Nephron progenitor cell (in vitro differentiated cells): ENCODE data around the gene CTDSP1.
A peak's percentile ranks its signal among the peaks of the same experiment; 100 is the strongest.

Experiments used
- DNase-seq: peaks from one replicate; pipeline ENCODE4 v3.0.0; 2021
- H3K27ac Mint-ChIP-seq: 2 replicates; pipeline ENCODE4 v1.8.0; 2021; ENCODE audit warnings: mild to moderate bottlenecking, moderate library complexity, mixed read lengths
- H3K27me3 Mint-ChIP-seq: 2 replicates; pipeline ENCODE4 v1.8.0; 2021; ENCODE audit warnings: mild to moderate bottlenecking, low read depth, mixed read lengths; ENCODE audit not compliant: poor library complexity
- H3K36me3 Mint-ChIP-seq: 2 replicates; pipeline ENCODE4 v1.8.0; 2021; ENCODE audit warnings: low read depth, mixed read lengths
- H3K4me1 Mint-ChIP-seq: 2 replicates; pipeline ENCODE4 v1.8.0; 2021; ENCODE audit warnings: mixed read lengths
- H3K4me3 Mint-ChIP-seq: 2 replicates; pipeline ENCODE4 v1.8.0; 2021; ENCODE audit warnings: mild to moderate bottlenecking, moderate library complexity, mixed read lengths
- H3K9me3 Mint-ChIP-seq: 2 replicates; pipeline ENCODE4 v1.8.0; 2021; ENCODE audit warnings: mild to moderate bottlenecking, moderate library complexity, mixed read lengths
- CTCF ChIP-seq: fragments of 200-600 bp; sonication (generic); IDR thresholded peaks from 2 replicates; pipeline ENCODE4 v1.5.0; 2021; ENCODE audit warnings: antibody characterized with exemption

Gene CTDSP1

DNA sequence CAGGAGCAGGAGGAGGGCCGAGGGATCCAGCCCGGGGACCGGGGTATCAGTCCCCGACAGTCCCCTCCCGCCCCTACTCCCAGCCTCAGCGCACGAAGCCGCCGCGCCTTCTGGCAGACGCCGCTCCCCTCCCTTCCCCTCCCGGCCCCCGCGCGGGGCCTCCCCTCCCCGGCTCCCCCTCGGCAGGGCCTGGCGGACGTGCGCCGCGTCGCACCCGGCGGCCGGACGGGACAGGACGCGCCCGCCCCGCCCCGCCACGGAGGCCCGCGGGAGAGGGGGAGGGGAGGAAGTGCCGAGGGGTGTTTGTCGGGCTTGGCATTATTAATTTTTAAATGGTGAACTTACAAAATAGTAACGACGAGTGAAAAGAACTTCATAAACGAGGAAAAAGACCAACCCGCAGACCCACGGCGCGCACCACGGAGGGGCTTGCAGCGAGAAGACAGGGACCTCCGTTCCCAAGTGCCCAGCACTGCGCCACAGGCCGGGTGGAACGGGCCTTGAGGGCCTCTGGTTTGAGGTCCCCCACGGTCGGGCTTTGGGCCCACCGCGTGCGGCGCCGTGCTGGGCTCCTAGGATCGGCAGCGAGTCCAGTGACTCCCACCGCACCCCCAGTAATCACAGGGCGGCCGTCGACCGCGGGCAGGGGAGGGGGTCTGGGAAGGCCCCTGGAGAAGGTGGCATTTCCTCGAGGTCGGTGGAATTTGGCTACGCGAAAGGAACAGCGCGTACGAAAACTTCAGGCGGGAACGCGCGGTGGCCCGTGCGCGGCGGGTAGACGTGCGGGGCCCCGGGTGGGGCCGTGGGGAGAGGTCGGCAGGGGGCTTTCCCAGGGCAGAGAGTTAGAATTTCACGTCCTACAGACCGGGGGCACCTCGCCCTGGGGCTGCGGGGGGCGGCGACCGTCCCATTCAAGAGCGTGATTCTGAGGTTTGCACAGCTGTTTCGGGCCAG, 954 bp upstream of the CTDSP1 start:
- Mint-ChIP-seq H3K36me3 (peaks cover 7% of the 10 kb centered on the region), H3K9me3 (no peaks in the 10 kb centered on the region), H3K4me3 (peak overlapping the region; percentile 64), H3K4me1 (peaks cover 25% of the 10 kb centered on the region), H3K27me3 (peaks cover 35% of the 10 kb centered on the region), H3K27ac (no peak overlapping the region)
- DNase-seq = peak; percentile 64
- TF ChIP-seq CTCF = no peak

GRCh38 chr2:218400167-218400929, 680 bp downstream of the CTDSP1 start:
- peak; percentile 61 for DNase-seq
- peaks cover 41% of the 10 kb centered on the region for H3K4me1 Mint-ChIP-seq
- H3K27ac Mint-ChIP-seq = peak overlapping the region; percentile 74
- H3K36me3 Mint-ChIP-seq = peaks cover 17% of the 10 kb centered on the region
- TF ChIP-seq CTCF = no peak
- H3K27me3 Mint-ChIP-seq = peaks cover 30% of the 10 kb centered on the region
- H3K9me3 Mint-ChIP-seq = no peaks in the 10 kb centered on the region
- peak overlapping the region; percentile 94 for H3K4me3 Mint-ChIP-seq

GRCh38 chr2:218400930-218401881, 1.5 kb downstream of the CTDSP1 start:
- Mint-ChIP-seq H3K27ac (no peak overlapping the region), H3K36me3 (peaks cover 17% of the 10 kb centered on the region), H3K4me1 (peaks cover 42% of the 10 kb centered on the region), H3K27me3 (peaks cover 29% of the 10 kb centered on the region), H3K9me3 (no peaks in the 10 kb centered on the region), H3K4me3 (peak overlapping the region; percentile 94)
- no peak for TF ChIP-seq CTCF
- DNase-seq = peak; percentile 44

DNA sequence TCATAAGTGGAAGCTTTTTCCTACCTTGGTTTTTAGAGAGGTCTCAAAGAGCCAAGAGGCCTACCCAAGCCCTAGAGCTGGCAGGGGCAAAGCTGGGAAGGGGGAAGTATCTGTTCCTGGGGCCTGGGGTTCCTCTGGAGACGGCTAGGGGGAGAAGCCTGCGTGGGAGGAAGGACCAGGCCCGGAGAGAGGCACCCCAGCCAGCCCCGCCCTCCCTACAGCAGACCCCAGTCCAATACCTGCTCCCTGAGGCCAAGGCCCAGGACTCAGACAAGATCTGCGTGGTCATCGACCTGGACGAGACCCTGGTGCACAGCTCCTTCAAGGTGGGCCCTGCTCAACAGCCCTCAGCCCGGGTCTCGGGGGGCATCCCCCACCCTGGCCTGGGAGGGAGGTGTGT, 2.2 kb downstream of the CTDSP1 start:
- Mint-ChIP-seq H3K27ac (no peak overlapping the region), H3K36me3 (peaks cover 17% of the 10 kb centered on the region), H3K4me3 (no peak overlapping the region), H3K4me1 (peaks cover 38% of the 10 kb centered on the region), H3K27me3 (peaks cover 22% of the 10 kb centered on the region), H3K9me3 (no peaks in the 10 kb centered on the region)
- no peak for DNase-seq
- TF ChIP-seq CTCF = no peak

DNA sequence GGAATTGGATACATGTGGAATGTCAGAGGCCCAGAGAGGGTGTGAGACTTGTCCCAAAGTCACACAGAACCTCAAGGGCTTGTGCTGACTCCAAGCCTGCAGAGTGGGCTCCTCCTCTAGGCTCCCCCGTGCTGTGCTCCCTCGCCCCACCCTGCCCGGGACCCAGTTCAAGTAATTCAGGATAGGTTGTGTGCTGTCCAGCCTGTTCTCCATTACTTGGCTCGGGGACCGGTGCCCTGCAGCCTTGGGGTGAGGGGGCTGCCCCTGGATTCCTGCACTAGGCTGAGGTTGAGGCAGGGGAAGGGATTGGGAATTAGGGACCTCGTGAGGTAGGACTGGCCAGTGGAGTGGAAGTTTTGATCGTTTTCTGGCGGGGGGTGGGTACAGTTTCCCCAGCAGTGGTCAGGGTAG, 2.8 kb downstream of the CTDSP1 start:
- DNase-seq = no peak
- no peak overlapping the region for H3K27ac Mint-ChIP-seq
- H3K4me1 Mint-ChIP-seq = peaks cover 38% of the 10 kb centered on the region
- no peaks in the 10 kb centered on the region for H3K9me3 Mint-ChIP-seq
- peaks cover 17% of the 10 kb centered on the region for H3K36me3 Mint-ChIP-seq
- peaks cover 19% of the 10 kb centered on the region for H3K27me3 Mint-ChIP-seq
- no peak for TF ChIP-seq CTCF
- no peak overlapping the region for H3K4me3 Mint-ChIP-seq
